ENCODE data around the gene PLVAP.

The PLVAP gene

DNA sequence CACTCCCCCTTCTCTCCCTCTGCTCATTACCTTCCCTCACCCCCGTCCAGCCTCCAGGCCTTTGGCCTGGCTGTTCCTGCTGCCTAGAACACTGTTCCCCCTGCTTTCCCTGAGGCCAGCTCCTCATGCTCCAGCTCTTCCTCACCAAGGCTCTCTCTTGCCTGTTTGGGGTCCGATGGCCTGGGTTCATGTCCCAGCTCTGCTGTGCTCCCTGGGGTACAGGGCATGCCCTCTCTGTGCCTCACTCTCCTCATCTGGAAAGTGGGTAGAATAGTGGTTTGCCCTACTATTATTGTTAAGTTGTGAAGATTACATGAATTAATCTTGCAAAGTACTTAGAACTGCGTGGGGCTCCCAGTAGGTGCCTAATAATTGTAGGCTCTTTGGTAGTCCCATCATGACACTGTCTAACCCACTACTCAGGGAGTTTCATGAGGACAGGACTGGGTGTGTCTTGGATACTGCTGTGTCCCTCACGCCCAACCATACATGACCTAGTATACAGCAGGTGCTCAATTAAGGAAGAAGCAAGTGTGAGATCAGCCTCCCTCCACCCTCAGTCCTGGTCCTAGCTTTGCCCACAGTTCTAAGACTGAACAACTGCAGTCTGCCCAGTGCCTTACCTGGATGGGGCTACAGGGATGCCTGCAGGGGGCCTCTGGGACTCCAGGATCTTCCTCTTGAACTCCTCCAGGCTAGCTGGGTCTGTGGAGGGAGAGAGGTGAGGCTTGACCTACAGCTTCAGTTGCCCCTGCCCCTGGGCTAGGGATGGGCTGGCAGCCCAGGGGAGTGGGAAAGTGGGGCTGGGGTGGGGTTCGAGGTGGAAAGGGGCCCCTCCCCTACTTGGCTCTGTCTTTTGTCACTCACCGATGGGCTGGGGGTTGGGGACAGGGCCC is 17.0 kb downstream of the PLVAP start:
- DNase-seq (ENCODE audit: insufficient read length, low spot score) (no peak), FAIRE-seq (no peak)

DNA sequence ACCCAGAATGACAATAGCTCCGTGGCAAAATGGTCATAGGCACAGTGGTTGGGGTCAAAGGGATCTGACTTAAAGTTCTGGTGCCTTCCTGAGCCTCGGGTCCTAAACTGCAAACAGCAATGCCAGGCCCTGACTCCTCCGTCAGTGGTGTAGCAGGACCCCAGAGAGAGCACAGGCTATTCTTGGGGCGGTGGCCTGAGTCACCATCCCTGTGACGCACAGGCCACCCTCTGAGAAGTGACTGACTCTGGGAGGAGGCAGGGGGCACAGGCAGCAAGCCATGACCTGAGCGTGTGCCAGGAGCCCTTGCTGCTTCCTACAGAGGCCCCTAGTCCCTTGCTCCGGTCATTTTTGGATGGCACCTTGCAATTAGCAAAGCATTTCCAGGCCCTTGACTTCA is 18.7 kb downstream of the PLVAP start:
- FAIRE-seq = no peak

DNA sequence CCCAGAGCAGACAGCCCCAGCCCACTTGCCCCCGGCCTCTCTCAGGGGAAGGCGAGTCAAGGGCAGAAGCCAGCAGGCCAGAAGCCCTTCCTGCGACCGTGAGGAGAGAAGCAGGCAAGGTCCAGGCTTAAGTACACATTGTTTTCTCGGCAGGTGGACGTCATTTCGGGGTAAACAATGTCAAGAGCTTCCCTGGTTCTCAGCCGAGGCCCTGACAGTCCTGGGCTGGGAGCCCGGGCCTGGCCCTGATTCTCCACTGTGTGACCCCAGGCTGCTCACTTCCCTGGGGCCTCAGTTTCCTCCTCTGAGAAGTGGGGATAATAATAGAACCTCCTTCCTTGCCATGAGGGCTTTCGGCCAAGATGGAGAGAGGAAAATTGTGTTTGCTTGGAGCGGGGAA is 19.4 kb downstream of the PLVAP start:
- DNase-seq (ENCODE audit: insufficient read length, low spot score) = no peak
- FAIRE-seq = no peak

More for the DNA sequence above, 18.7 kb downstream of the PLVAP start:
- no peak for DNase-seq (ENCODE audit: insufficient read length, low spot score)

DNA sequence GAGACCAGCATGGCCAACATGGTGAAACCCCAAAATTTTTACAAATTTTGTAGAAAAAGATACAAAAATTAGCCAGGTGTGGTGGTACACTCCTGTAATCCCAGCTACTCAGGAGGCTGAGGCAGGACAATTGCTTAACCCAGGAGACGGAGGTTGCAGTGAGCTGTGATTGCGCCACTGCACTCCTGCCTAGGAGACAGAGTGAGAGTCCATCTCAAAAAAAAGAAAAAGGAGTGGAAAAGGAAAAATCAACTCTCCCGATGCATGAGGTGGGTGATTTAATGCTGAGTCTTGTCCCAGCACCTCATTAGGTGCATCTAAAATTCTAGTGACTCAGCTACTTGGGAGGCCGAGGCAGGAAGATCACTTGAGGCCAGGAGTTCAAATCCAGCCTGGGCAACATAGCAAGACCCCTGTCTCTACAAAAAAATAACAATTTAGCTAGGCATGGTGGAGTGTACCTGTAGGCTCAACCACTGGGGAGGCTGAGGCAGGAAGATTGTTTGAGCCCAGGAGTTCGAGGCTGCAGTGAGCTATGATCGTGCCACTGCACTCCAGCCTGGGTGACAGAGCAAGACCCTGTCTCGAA is 20.0 kb downstream of the PLVAP start:
- DNase-seq (ENCODE audit: insufficient read length, low spot score) (no peak), FAIRE-seq (no peak)

DNA sequence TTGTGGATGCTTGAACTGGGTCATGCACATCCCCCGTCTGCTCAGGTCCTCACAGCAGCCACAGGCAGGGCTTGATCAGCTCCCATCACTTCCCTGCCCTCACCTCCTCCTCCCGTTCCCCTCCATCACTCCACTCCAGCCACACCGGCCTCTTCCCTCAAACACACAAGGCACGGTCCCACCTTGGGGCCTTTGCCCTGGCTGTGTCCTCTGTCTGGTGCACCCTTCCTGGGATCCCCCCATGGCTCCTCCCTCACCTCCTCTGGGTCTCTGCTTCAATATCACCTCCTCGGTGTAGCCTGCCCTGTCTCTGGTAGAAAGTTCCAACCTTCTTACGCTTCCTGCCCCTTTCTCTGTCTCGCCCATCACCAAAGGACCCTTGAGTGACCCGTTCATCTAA is 23.8 kb downstream of the PLVAP start:
- DNase-seq (ENCODE audit: insufficient read length, low spot score) (no peak), FAIRE-seq (no peak)

DNA sequence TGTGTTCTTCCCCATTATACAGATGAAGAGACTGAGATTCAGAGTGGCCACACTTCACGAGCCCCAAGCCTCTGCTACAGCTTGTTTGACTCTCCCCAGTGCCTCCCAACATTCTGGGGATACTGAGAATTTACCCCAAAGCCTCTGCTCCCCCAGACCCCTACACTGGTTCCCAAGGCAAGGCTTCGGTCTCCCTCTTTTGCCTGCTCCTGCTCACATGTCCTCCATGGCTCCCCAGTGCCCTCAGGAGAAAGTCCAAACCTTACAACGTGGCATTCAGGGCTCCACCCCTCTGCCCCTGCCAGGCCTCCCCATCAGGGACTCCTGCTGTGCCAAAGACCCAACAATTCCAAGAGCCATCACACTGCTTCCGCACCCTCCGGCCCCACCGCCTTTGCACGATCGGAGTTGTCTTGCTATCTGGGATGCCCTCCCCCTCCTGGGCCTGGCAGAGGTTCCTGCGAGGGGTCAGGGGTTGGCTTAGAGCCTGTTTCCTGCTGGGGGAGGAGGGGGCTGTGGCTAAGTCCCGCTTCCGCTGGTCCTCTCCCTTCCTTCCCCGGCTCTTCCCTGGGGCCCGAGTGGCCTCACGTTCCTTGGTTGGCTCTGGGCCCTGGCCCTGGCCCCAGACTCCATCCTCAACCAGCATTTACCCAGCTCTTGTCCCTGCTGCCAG is 24.4 kb downstream of the PLVAP start:
- DNase-seq (ENCODE audit: insufficient read length, low spot score) = no peak
- no peak for FAIRE-seq

DNA sequence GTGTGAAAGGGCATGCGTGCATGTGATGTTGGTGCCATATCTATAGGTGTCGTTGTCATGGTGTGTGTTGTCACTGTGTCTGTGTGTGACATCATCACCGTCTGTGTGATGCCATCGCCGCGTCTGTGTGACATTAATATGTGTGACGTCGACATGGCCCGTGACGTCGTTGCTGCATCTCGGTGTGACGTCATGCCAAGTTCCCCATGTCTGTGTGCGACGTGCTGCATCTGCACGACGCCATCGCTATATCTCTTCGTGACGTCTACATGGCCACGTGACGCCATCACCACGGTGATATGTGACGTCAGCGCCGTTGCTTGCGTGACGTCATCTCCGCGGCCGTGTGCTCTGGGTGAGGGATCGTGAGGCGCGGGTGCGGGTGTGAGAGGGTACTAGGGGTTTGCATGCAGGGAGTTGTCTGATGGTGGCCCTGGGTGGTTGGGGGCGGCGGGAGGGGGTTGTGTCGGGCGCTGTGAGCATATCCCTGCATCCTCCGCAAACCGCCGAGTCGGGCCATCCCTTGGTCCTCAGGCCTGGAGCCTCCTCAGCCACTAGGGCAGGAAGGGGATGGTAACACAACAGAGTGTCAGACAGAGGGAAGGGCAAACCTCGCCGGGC is 25.2 kb downstream of the PLVAP start:
- FAIRE-seq (no peak), DNase-seq (ENCODE audit: insufficient read length, low spot score) (no peak)

DNA sequence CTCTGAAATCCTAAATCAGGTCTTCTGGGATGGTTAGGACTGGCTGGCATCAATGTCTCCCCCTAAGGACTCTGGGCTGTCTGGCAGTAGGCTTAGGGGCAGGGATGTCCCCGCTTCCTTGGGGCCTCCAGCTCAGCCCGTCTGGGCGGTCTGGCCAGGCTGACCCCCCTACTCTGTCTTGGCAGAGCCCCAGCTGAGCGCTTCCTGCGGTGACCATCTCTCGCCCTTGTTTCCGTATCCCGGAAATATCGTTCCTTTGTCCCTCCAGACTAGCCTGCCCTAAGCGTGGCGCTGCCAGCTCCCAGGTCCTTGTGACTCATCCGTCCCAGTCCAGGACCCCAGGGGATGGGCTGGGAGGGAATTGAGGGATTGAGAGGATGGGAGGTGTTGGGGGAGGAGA is 28.4 kb downstream of the PLVAP start:
- FAIRE-seq (no peak), DNase-seq (ENCODE audit: insufficient read length, low spot score) (no peak)

DNA sequence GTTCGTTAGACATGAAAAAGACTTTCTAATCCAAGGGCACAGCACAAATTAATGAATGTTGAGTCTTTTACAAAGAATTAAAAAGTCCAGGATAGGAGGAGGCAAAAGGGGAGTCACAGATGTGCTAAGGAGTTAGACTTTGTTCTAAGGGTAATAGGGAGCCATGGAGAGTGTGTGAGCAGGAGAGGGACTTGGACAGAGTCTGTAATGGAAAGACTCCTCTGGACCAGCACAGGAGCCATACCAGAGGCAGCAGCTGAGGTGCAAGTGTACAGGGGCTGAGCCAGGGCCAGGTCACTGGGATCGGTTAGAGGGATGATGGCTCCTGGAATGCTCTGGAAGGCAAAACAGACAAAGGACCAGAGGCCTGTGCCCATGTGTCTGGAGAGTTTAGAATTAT is 29.3 kb downstream of the PLVAP start:
- no peak for FAIRE-seq
- no peak for DNase-seq (ENCODE audit: insufficient read length, low spot score)

DNA sequence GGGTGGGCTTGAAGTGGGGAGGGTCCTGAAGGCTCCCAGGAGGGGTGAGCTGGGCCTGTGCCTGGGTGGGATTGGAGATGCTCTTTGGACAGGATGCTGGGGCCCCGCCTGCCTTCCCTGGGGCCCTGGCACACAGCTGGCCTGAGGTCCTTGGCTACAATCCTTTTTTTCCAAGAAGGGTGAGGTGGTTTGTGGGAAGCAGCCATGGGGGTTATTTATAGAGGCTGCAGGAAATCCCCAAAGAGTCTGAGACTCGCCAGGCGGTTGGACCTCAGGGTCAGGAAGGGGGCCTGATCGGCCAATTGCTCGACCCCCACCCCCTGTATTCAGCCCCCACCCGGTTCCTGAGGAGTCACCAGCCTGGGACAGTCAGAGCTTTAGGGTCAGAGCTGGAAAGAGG is 29.8 kb downstream of the PLVAP start:
- no peak for FAIRE-seq
- no peak for DNase-seq (ENCODE audit: insufficient read length, low spot score)

DNA sequence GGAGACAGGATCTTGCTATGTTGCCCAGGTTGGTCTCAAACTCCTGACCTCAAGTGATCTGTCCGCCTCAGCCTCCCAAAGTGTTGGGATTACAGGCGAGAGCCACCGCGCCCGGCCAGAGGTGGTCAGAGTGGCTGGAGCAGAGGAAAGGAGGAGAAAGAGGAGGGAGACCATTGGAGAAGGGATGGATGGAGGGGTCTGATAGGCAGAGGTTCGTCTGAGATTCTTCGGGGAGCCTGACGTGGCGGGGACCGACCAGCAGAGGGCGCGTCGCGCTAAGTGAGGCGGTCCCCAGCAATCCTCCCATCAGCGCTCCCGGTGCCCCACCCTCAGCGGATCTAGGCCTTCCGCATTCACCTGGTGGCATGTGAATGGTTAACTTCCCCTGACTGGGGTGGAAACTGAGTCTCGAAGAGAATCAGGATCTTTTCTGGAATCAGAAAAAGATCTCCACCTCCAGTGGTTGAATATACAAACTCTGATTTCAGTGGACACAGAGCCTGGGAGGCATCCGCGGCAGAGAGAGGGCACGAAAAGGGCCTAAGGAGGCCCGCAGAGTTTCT is 31.0 kb downstream of the PLVAP start:
- FAIRE-seq (peak; percentile 93), DNase-seq (ENCODE audit: insufficient read length, low spot score) (peak; percentile 87)

DNA sequence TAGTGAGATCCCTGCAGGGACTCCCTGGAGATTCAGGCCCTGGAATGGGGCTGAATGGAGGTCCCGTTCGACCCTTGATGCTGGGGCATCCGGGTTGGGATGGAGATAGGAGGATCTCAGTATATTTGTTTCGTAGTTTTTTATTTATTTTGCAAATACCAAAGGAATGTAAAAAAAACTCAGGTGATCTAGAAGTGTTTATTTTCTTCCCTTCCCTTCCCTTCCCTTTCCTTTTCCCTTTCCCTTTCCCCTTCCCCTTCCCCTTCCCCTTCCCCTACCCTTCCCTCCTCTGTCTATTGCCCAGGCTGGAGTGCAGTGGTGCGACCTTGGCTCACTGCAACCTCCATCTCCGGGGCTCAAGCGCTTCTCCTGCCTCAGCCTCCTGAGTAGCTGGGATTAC is 35.3 kb downstream of the PLVAP start:
- DNase-seq (ENCODE audit: insufficient read length, low spot score) (no peak), FAIRE-seq (no peak)

DNA sequence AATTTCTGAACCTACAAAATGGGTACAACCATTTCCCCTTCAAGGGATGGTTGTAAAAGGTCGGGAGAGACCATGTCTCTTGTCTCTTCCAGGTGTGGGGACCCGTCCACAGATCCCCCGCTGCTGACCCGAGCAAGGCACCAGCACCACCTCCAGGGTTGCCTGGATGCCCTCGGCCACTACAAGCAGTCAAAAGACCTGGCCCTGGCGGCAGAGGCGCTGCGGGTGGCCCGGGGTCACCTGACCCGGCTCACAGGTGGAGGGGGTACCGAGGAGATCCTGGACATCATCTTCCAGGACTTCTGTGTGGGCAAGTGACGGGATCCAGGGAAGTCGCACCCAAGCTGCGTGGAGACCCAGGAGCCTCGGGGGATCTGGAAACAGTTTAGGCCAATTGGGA is 35.8 kb downstream of the PLVAP start:
- FAIRE-seq (no peak), DNase-seq (ENCODE audit: insufficient read length, low spot score) (no peak)

DNA sequence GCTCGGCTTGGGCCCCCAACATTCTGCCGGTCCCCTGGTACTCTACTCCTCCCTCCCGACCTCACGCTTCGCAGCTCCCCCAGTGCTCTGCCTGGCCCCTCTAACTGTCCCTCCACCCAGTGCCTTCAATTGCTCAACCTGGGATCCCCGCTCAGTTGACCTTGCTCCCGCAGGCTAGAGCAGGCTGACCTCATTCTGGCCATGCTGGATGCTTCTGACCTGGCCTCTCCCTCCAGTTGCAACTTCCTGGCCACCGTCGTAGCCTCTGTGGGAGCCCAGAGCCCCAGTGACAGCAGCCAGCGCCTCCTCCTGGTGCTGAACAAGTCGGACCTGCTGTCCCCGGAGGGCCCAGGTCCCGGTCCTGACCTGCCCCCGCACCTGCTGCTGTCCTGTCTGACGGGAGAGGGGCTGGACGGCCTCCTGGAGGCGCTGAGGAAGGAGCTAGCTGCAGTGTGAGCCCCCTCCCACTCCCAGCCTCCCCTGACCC is 36.2 kb downstream of the PLVAP start:
- FAIRE-seq (no peak), DNase-seq (ENCODE audit: insufficient read length, low spot score) (no peak)

DNA sequence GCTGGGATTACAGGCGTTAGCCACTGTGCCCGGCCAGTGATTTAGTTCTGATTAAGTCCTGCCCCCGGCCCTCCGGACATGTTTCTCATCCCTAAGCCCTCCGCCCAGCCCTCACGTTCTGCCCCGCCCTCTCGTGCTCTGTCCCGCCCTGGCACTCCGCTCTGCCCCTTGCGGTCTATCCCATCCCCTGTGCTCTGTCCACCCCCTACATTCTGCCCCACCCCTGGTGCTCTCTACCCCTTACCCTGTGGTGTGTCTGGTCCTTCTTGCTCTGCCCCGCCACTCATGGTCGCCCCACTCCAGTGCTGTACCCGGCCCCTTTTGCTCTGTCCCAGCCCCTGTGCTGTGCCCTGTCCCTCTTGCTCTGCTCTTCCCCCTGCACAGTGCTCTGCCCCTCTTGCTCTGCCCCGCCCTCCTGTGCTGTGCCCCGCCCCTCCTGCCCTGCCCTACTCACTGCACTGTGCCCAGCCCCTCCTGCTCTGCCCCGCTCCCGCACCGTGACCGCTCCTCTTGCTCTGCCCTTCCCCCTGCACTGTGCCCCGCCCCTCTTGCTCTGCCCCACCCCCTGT is 36.8 kb downstream of the PLVAP start:
- DNase-seq (ENCODE audit: insufficient read length, low spot score) (no peak), FAIRE-seq (no peak)

DNA sequence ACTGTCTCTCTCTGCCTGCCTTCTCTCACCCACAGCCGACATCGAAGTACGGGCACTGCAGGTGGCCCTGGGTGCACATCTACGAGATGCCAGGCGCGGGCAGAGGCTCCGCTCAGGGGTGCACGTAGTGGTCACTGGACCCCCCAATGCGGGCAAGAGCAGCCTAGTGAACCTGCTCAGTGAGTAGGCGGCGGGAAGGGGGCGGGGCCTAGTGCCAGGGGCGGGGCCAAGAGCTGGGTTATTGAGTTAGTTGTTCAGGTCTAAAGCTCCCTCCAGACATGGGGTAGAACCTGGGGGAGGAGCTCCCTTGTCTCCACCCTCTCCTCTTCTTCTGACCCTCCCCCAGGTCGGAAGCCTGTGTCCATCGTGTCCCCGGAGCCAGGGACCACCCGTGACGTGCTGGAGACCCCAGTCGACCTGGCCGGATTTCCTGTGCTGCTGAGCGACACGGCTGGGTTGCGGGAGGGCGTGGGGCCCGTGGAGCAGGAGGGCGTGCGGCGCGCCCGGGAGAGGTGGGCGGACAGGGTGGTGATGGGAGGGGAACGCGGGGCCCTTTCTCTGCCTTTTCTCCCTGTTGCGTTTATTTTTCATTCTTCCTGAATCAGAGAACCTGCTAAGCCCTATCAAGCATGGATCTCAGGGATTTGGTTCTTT is 37.9 kb downstream of the PLVAP start:
- DNase-seq (ENCODE audit: insufficient read length, low spot score) = no peak
- no peak for FAIRE-seq

DNA sequence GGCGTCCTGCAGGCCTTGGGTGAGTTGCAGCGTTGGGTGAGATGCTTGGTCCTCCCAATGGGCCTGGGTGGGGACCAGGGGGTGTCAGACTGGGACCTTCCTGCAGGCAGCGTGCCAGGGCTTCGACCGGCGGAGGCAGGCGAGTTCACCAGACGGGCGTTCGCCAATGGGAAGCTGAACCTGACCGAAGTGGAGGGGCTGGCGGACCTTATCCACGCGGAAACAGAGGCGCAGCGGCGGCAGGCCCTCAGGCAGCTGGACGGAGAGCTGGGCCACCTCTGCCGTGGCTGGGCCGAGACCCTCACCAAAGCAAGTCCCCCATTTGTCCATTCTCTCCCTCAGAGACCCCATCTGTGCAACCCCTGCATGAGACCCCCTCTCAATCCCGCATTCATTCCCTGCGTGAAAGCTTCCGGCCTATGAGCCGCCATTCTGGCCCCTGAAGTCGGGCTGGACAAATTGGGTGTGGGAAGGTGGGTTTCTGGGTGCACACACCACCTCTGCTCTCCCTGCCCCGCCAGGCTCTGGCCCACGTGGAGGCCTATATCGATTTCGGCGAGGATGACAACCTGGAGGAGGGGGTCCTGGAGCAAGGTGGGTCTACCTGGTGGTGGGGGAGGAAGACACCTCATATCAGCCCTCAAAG is 38.6 kb downstream of the PLVAP start:
- no peak for DNase-seq (ENCODE audit: insufficient read length, low spot score)
- no peak for FAIRE-seq

DNA sequence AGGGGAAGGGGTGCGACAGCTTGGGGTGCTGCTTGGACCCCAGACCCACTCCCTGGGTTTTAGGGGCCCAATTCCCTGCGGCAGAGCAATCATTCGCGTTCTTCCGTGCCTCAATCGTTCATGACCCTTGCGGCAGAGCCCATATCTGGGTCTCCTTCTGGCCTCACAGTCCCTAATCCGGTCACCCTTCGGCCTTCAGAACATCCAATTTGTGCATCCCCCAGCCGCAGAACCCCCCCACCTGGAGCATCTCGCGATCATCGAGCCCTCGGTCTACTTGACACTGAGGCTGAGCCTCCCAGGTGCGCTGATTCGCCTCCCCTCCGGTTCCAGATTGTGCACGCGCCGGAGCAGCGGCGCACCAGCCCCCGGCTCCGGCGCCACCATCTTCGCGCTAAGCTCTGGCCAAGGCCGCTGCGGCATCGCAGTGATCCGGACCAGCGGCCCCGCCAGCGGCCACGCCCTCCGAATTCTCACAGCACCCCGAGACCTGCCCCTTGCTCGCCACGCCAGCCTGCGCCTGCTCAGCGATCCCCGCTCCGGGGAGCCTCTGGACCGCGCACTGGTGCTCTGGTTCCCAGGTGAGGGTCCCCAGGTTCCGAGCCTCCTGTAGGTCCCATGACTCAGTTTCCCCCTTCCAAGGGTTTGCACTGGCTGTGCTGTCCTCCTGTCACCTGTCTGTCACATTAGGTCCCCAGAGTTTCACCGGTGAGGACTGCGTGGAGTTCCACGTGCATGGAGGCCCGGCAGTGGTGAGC is 39.3 kb downstream of the PLVAP start:
- FAIRE-seq (peak; percentile 35), DNase-seq (ENCODE audit: insufficient read length, low spot score) (no peak)

Measured in GM19239 (cell line).